HG03060 (cell line): ENCODE data around the gene RAD51B.

Experiments
- ATAC-seq: cut with Tn5 transposase; IDR thresholded peaks from one replicate; pipeline ENCODE4 v1.9.1; 2021; ENCODE audit warnings: low read depth, moderate number of reproducible peaks; ENCODE audit not compliant: unreplicated experiment

Gene RAD51B

GRCh38 chr14:68241862-68242487 lies 422.4 kb downstream of the RAD51B start:
- ATAC-seq = no peak

GRCh38 chr14:68243450-68244010 lies 424.0 kb downstream of the RAD51B start:
- no peak for ATAC-seq

- ATAC-seq = no peak
These were observed 424.8 kb downstream of the RAD51B start for GRCh38 chr14:68244262-68244980.

- ATAC-seq = no peak
These were observed 425.8 kb downstream of the RAD51B start for GRCh38 chr14:68245146-68246073.

GRCh38 chr14:68246074-68246785 lies 426.7 kb downstream of the RAD51B start:
- no peak for ATAC-seq

DNA sequence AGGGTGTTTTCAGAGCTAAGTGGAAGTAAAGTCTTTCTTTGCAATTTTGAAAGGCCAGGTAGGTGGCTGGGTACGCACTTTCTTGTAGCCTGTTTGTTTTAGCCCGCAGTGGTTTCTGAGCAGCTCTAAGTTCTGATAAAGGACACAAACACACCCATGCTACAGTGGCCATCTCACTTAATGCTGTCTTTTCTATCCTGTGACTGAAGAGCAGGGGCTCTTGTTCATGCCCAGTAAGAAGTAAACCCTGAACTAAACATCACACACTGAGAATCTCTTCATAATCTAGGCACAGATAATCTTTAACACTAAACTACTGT lies 427.2 kb downstream of the RAD51B start:
- ATAC-seq = no peak

DNA sequence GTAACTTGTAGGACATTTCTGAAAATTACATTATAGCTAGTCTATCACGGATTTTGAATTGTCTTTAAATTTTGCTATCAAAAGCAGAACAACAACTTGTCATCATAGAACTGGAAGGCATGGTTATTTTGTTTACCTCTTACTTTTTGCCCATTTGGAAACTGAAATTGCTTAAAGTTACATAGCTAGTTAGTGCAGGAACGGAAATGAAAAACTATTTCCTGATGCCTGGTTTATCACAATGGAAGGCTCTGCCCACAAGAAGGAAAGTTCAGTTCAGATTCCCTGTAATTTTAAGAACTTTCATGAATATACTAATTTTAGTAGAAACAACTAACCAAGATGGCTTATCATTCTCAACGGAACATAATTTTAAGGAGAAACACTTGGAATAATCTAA lies 427.7 kb downstream of the RAD51B start:
- ATAC-seq = no peak

DNA sequence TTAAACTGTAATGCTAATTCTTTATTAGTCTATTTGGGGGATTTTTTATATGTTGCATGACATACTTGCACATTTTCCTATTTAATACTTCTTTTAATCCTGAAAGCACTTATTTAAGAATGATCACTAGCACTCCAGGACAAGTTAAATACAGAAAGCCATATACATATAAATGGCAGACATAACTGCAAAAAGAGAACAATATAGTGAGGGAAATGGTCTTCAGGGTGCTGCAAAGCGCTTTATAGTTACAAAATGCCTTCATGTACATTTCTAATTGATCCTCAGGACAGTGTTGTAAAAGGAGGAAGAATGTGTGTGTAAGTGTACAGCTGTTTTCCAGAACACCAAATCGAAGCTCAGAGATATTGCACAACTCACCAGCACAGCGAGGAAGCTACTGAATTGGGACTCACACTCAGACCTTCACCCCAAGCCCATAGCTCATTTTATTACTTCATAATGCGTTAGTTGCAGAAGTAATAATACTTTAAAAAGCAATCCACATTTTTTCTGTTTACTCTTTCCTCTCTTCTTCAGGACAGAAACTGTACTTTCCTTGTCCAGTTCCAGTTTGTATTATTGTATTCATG lies 428.2 kb downstream of the RAD51B start:
- ATAC-seq = no peak

DNA sequence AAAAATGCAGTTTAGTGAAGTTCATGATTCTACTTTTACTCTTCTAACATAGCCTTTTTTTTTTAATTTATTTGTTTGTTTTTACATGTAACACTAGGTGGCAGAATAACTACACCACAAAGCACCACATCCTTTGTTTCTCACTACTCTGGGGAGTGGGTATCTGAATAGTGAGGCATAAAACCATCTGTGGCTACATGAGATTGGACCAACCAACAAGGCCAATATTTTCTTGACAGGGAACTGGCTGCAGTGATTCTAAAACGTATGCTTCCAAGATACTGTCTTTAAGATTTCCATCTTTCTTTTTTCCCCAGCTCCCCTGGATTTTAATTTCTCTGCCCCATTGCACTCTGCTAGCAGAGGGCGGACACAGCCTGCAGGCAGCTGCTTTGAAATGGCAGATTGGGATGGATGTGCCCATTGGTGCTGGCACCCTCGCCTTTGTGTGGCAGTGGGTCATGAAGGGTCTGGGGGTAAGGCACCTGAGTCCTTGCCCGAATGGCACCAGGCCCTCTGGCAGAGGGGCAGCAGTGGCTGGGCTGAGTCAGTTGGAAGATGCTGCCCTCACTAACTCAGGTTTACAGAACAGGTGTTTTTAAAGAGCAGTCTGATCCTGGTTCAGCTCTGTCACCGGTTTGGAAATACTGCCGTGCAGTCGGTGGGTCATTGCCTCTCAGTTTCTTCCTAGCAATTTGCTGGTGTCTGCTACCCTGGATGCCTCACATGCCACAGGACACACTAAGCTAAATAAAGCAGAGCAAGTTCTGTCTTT lies 429.1 kb downstream of the RAD51B start:
- no peak for ATAC-seq

DNA sequence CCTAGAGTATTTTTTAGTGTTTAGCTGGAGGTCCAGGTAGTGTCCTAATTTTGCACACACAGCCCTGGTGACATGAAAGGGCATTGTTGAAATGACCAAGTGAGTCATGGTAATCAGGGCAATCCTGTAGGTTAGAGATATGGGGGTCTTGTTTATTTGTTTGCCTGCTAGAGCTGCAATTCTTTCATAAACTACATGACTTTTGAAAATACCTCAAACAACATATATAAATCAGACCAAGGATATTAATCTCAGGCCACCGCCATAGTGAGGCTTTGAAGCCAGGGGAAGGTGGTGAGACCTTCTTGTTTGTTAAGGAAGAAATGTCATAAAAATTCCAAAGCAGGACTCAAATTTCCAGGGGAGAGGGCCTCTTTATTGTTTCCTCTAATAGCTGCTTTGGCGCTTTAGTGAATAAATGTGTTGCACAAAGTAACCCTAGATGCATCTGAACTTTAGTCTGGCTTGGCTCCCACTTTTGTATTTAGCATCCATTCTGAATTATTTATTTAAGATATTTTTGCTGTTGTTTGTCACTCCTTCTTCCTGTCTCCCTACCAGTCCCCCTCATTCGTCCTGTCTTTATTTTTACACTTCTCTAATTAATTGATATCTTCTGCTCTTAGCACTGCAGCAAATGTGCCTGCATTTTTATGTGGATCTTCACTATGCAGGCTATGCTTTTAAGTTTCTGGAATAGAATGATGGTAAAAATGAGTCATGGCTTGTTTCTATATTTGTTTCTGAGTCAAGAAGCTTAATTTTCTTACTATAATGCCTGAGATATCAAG lies 430.3 kb downstream of the RAD51B start:
- no peak for ATAC-seq

DNA sequence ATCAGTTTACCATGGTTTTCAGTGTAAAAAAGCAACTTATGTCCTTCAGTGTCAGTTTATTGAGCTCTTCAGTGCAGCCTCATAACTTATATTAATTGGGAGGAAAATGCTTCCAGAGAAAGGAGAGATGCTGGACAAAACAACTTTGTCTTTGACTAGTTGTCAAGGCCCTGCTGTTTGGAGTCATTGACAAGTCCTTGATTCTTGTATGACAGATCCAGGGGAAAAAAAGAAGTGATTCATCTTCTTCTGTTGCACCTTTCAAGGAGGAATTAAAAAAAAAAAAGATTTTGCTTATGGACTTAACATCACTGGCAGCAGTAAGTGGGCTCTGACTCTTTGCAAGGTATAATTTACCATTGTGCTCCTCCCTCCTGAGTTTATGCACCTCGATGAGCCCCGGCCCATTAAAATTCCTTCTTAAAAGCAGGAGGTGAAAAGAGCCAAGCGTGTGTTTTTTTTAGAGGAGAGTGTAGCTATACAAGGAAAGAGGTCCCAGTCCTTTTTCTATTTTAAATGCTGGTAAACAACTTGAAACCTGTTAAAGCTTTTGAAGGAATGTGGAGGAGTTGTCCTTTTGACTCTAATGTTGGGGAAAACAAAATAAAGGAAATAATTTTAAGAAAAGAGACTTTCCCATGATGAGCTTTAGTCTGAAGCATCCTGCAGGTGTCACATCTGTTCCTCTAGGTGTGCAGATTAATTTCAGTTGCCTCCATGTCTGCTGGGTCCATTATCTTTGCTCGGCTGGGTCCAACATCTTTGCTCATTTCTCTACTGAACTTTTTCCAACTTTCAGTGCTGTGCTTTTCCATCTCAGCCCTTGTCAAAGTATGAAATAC lies 431.6 kb downstream of the RAD51B start:
- no peak for ATAC-seq

GRCh38 chr14:68251769-68252100 lies 432.2 kb downstream of the RAD51B start:
- ATAC-seq = no peak

- ATAC-seq = no peak
These were observed 433.7 kb downstream of the RAD51B start for GRCh38 chr14:68253160-68253780.

- no peak for ATAC-seq
These were observed 434.4 kb downstream of the RAD51B start for GRCh38 chr14:68253878-68254528.

- ATAC-seq = no peak
These were observed 435.3 kb downstream of the RAD51B start for GRCh38 chr14:68254669-68255527.

DNA sequence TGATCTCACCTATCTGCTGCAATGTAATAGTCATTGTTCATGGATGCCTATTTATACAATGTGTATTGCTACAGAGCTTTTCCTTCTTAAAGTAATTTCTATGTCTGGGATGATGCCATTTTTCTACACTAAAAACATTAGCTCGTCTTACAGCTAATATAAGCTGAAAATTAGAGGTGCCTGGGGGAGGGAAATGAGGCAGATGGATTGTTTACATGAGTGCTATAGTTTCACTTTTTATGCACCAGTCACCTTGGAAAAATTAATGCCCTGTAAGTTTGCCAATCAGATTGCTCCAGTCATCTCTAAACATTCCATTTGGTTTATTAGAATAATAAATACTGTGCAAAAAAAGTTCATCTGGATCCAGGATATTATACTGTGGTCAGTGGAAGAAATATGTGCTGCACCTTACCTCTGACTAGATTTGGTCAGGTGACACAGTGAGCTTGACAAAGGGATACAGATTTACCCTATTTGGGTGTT lies 436.2 kb downstream of the RAD51B start:
- no peak for ATAC-seq
